ENCODE data around the gene ZNF343. TPM values are rescaled to one million over a fixed set of nuclear protein-coding genes. Genes with fewer than 3 reads are reported as not detected.
A peak's percentile ranks its signal among the peaks of the same experiment; 100 is the strongest.

Gene ZNF343
- total RNA-seq, 2 experiments from 2014 or later: 5.0 to 5.1 TPM

DNA sequence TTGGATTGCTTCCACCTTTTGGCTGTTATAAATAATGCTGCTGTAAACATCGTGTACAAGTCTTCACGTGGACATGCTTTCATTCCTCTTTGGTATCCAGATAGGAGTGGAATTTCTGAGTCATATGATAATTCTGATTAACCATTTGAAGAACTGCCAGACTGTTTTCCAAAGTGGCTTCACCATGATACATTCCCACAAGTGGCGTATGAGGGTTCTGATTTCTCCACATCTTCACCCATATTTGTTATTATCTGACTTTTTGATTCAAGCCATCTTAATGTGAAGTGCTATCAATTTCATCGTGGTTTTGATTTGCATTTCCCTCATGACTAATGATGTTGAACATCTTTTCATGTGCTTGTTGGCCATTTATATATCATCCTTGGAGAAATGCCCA, 35.2 kb downstream of the ZNF343 start:
- no peak for ATAC-seq (ENCODE audit: poor library complexity)
- CTCF ChIA-PET: no interaction called here

DNA sequence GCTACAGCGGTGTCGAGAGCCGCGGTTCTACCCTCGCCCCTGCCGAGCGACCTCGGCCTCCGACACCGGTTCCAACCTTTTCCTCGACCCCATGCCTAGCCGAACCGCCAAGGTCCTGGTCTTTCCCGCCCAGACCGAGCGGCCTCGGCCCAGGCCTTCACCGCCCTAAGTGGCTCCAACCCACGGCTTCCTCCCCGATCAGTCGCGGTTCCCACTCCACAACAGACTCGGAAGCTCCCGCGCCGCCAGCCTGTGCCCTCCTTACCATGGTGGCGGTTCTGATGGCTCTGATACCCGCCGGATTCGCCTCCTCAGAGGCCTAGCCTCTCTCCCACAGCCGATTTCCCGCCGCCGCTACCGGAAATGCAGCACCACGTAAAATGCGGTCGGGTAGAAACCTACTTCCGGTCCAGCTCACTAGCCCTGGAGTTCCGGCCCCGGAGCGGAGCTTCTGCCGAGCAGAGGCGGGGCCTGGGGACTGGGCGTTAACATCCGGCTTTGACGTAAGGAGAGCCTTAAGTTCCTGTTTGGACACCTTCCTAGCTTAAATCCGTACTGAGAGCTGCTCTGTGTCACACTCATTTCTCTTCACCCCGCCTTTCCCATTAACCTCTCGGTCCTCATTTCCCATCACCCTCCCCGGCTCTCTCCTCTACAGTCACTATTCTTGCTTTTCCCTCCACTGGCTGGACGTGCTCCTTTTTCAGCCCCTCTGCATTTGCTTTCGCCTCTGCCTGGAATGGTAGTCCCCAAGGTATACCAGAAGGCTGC, 38.1 kb downstream of the ZNF343 start, which contains the start of gene SNRPB:
Gene SNRPB (minus strand): TSS at position 367 of the 771 bp plus-strand sequence. CDS start 99 bp downstream, at position 268.
- H3K4me3 Mint-ChIP-seq: peak within 1 kb of the TSS; percentile 98
- TF ChIP-seq, protein P1, sequence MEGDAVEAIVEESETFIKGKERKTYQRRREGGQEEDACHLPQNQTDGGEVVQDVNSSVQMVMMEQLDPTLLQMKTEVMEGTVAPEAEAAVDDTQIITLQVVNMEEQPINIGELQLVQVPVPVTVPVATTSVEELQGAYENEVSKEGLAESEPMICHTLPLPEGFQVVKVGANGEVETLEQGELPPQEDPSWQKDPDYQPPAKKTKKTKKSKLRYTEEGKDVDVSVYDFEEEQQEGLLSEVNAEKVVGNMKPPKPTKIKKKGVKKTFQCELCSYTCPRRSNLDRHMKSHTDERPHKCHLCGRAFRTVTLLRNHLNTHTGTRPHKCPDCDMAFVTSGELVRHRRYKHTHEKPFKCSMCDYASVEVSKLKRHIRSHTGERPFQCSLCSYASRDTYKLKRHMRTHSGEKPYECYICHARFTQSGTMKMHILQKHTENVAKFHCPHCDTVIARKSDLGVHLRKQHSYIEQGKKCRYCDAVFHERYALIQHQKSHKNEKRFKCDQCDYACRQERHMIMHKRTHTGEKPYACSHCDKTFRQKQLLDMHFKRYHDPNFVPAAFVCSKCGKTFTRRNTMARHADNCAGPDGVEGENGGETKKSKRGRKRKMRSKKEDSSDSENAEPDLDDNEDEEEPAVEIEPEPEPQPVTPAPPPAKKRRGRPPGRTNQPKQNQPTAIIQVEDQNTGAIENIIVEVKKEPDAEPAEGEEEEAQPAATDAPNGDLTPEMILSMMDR (IDR thresholded peaks at IDR 0.05): no peak
- H3K9me3 Mint-ChIP-seq: peaks cover 2% of the 10 kb centered on the region
- no peaks in the 10 kb centered on the region for H3K27me3 Mint-ChIP-seq
- ATAC-seq (ENCODE audit: poor library complexity): peak; percentile 93
- H3K4me1 Mint-ChIP-seq (ENCODE audit: low read depth): peaks cover 54% of the 10 kb centered on the region
- intact Hi-C loops (cut with DNase I, micrococcal nuclease): loop anchor here (1.0 to 5.0 kb wide), 5 partner anchors 39 to 1353 kb away; partner anchors contain the start of genes PSMF1 (in 2 of the 2), NOP56 (in 1 of the 2) and NSFL1C (in 1 of the 2)
- peak within 1 kb of the TSS; percentile 90 for H3K4me3 ChIP-seq (ENCODE audit: low read length)
- DNase-seq: peak; percentile 94 to 99 (median 95)
- peak within 1 kb of the TSS; percentile 91 to 96 for H3K27ac ChIP-seq (ENCODE audit: low read depth in 1 of 2, low read length in 2 of 2)
- POLR2A ChIA-PET: interaction anchor here (0.7 to 3.1 kb wide), 23 partner anchors 8 to 1624 kb away, joined by 3 to 45 read pairs (median 4); partner anchors contain the start of genes ADISSP, IDH3B, NOP56 and NSFL1C
- no peaks in the 10 kb centered on the region for H3K9me3 ChIP-seq (ENCODE audit: control insufficient read depth in 1 of 2, insufficient read depth in 1 of 2, low read length in 2 of 2)
- H3K4me1 ChIP-seq (ENCODE audit: insufficient read depth, low read length): peaks cover 23% of the 10 kb centered on the region
- peak within 1 kb of the TSS; percentile 98 for H3K27ac Mint-ChIP-seq
- H3K36me3 Mint-ChIP-seq (ENCODE audit: low read depth): peaks cover 50% of the 10 kb centered on the region
- CTCF ChIA-PET: interaction anchor here (1.6 to 3.6 kb wide), 3 partner anchors 19 to 54 kb away, joined by 4 to 16 read pairs (median 13); no protein-coding TSS in a partner anchor
- peaks cover 32% of the 10 kb centered on the region for H3K36me3 ChIP-seq (ENCODE audit: insufficient read depth, low read length)
- H3K27me3 ChIP-seq (ENCODE audit: control insufficient read depth in 1 of 2, insufficient read depth in 2 of 2, low read length in 2 of 2): no peaks in the 10 kb centered on the region

More for the DNA sequence above, 35.2 kb downstream of the ZNF343 start:
- Histone ChIP-seq H3K27me3 (ENCODE audit: control insufficient read depth in 1 of 2, insufficient read depth in 2 of 2, low read length in 2 of 2) (no peaks in the 10 kb centered on the region), H3K4me3 (ENCODE audit: low read length) (no peak overlapping the region), H3K4me1 (ENCODE audit: insufficient read depth, low read length) (peaks cover 21% of the 10 kb centered on the region), H3K36me3 (ENCODE audit: insufficient read depth, low read length) (peaks cover 5% of the 10 kb centered on the region), H3K27ac (ENCODE audit: low read depth in 1 of 2, low read length in 2 of 2) (no peak overlapping the region), H3K9me3 (ENCODE audit: control insufficient read depth in 1 of 2, insufficient read depth in 1 of 2, low read length in 2 of 2) (peaks cover 0 to 4% of the 10 kb centered on the region in 2 experiments)
- intact Hi-C loops (cut with DNase I, micrococcal nuclease): loop anchor here (2.0 to 5.0 kb wide), 5 partner anchors 49 to 1356 kb away; partner anchors contain the start of genes PSMF1 (in 2 of the 2), NOP56 (in 1 of the 2) and NSFL1C (in 1 of the 2)
- Mint-ChIP-seq H3K4me3 (no peak overlapping the region), H3K27ac (no peak overlapping the region), H3K27me3 (no peaks in the 10 kb centered on the region), H3K36me3 (ENCODE audit: low read depth) (peaks cover 28% of the 10 kb centered on the region), H3K4me1 (ENCODE audit: low read depth) (peaks cover 33% of the 10 kb centered on the region), H3K9me3 (peaks cover 2% of the 10 kb centered on the region)
- no peak for DNase-seq
- POLR2A ChIA-PET: no interaction called here
- TF ChIP-seq, protein P1 (IDR thresholded peaks at IDR 0.05): no peak

DNA sequence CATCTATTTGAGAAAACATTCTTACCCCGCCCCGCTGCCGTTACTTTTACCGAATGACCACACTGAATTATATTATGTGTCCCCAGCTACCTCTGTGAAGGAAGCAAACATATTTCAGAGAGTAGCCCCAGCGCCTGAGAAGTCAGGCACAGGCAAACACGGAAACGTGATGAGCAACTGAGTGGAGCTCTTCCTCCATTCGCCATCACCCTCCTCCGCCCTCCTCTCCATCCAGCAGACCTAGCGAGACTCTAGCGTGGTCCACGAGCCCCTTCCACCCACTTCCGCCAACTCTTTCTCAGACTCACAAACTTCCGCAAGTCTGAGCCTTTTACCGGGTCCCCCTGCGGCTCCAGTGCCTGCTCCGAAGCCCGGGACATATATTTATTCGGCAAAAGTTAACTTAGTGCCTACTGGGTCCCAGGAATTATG, 38.7 kb downstream of the ZNF343 start:
- Histone ChIP-seq H3K27ac (ENCODE audit: low read depth in 1 of 2, low read length in 2 of 2) (peak overlapping the region; percentile 91 to 96), H3K4me3 (ENCODE audit: low read length) (peak overlapping the region; percentile 90), H3K4me1 (ENCODE audit: insufficient read depth, low read length) (peaks cover 23% of the 10 kb centered on the region), H3K27me3 (ENCODE audit: control insufficient read depth in 1 of 2, insufficient read depth in 2 of 2, low read length in 2 of 2) (no peaks in the 10 kb centered on the region), H3K9me3 (ENCODE audit: control insufficient read depth in 1 of 2, insufficient read depth in 1 of 2, low read length in 2 of 2) (no peaks in the 10 kb centered on the region), H3K36me3 (ENCODE audit: insufficient read depth, low read length) (peaks cover 38% of the 10 kb centered on the region)
- TF ChIP-seq, protein P1 (IDR thresholded peaks at IDR 0.05): no peak
- ATAC-seq (ENCODE audit: poor library complexity) (peak; percentile 50), DNase-seq (peak; percentile 39 to 84 (median 56))
- POLR2A ChIA-PET: interaction anchor here (0.7 to 3.1 kb wide), 20 partner anchors 7 to 1623 kb away, joined by 3 to 45 read pairs (median 5); partner anchors contain the start of genes ADISSP, IDH3B, NOP56 and NSFL1C
- peaks cover 2% of the 10 kb centered on the region for H3K9me3 Mint-ChIP-seq
- CTCF ChIA-PET: interaction anchor here (1.6 to 3.6 kb wide), 3 partner anchors 18 to 54 kb away, joined by 4 to 16 read pairs (median 13); no protein-coding TSS in a partner anchor
- H3K27me3 Mint-ChIP-seq: no peaks in the 10 kb centered on the region
- peak overlapping the region; percentile 98 for H3K4me3 Mint-ChIP-seq
- H3K4me1 Mint-ChIP-seq (ENCODE audit: low read depth): peaks cover 54% of the 10 kb centered on the region
- intact Hi-C loops (cut with DNase I, micrococcal nuclease): loop anchor here (1.0 to 5.0 kb wide), 5 partner anchors 39 to 1353 kb away; partner anchors contain the start of genes PSMF1 (in 2 of the 2), NOP56 (in 1 of the 2) and NSFL1C (in 1 of the 2)
- peak overlapping the region; percentile 98 for H3K27ac Mint-ChIP-seq
- peaks cover 57% of the 10 kb centered on the region for H3K36me3 Mint-ChIP-seq (ENCODE audit: low read depth)

Measured in CD4-positive, alpha-beta T cell (primary cell).